OCI-LY3 (cell line): ENCODE measurements around the gene SPECC1.

ENCODE experiments used
- EZH2phosphoT487 ChIP-seq: fragments of 200-600 bp; shearing (Covaris generic); IDR thresholded peaks from 2 replicates; pipeline ENCODE4 v1.6.1; 2018; ENCODE audit warnings: antibody characterized with exemption, mixed run types, low read depth
- TF ChIP-seq, protein P1 (sequence below): fragments of 200-600, 300-600 bp; sonication (generic); IDR thresholded peaks from 2 replicates; pipeline ENCODE4 v1.5.1; 2014; ENCODE audit warnings: antibody characterized with exemption, low read length, low read depth

DNA sequence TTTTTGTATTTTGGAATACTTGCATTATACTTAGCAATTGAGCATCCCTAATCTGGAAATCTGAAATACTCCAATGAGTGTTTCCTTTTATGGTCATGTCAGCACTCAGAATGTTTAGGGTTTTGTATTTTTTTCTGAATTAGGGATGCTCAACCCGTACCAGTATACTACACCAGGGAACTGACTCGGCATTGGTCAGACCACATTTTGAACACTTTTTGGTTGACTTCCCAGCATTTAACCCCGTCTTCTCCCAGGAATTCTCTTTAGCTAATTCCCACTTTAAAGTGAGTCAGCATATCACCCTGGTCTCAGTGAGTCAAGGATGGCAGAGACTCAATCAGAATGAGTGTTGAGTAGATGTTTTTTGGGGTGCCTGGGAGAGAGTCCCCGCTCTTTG, 177.9 kb downstream of the SPECC1 start:
- TF ChIP-seq, protein P1, sequence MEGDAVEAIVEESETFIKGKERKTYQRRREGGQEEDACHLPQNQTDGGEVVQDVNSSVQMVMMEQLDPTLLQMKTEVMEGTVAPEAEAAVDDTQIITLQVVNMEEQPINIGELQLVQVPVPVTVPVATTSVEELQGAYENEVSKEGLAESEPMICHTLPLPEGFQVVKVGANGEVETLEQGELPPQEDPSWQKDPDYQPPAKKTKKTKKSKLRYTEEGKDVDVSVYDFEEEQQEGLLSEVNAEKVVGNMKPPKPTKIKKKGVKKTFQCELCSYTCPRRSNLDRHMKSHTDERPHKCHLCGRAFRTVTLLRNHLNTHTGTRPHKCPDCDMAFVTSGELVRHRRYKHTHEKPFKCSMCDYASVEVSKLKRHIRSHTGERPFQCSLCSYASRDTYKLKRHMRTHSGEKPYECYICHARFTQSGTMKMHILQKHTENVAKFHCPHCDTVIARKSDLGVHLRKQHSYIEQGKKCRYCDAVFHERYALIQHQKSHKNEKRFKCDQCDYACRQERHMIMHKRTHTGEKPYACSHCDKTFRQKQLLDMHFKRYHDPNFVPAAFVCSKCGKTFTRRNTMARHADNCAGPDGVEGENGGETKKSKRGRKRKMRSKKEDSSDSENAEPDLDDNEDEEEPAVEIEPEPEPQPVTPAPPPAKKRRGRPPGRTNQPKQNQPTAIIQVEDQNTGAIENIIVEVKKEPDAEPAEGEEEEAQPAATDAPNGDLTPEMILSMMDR = no peak
- TF ChIP-seq EZH2phosphoT487 = no peak
